GM12864 (cell line): ENCODE results near the gene TNN.

Experiments used
- DNase-seq: peaks from one replicate; pipeline ENCODE4 v3.0.0-alpha.2; 2011; ENCODE audit warnings: low read depth
- H3K4me3 ChIP-seq: 2 replicates; pipeline ENCODE4 v1.5.1; 2011; ENCODE audit warnings: mild to moderate bottlenecking, low read depth, low read length, control low read depth
- TF ChIP-seq, protein P1 (sequence below): IDR thresholded peaks from 2 replicates; pipeline ENCODE4 v1.5.1; 2011; ENCODE audit warnings: low read depth, mild to moderate bottlenecking, moderate library complexity, low read length, control low read depth, inconsistent platforms; ENCODE audit errors: missing control alignments

Gene TNN

GRCh38 chr1:175071276-175071943 lies 3.8 kb downstream of the TNN start:
- TF ChIP-seq, protein P1, sequence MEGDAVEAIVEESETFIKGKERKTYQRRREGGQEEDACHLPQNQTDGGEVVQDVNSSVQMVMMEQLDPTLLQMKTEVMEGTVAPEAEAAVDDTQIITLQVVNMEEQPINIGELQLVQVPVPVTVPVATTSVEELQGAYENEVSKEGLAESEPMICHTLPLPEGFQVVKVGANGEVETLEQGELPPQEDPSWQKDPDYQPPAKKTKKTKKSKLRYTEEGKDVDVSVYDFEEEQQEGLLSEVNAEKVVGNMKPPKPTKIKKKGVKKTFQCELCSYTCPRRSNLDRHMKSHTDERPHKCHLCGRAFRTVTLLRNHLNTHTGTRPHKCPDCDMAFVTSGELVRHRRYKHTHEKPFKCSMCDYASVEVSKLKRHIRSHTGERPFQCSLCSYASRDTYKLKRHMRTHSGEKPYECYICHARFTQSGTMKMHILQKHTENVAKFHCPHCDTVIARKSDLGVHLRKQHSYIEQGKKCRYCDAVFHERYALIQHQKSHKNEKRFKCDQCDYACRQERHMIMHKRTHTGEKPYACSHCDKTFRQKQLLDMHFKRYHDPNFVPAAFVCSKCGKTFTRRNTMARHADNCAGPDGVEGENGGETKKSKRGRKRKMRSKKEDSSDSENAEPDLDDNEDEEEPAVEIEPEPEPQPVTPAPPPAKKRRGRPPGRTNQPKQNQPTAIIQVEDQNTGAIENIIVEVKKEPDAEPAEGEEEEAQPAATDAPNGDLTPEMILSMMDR, result no peak
- DNase-seq, result no peak
- no peak overlapping the region for H3K4me3 ChIP-seq

DNA sequence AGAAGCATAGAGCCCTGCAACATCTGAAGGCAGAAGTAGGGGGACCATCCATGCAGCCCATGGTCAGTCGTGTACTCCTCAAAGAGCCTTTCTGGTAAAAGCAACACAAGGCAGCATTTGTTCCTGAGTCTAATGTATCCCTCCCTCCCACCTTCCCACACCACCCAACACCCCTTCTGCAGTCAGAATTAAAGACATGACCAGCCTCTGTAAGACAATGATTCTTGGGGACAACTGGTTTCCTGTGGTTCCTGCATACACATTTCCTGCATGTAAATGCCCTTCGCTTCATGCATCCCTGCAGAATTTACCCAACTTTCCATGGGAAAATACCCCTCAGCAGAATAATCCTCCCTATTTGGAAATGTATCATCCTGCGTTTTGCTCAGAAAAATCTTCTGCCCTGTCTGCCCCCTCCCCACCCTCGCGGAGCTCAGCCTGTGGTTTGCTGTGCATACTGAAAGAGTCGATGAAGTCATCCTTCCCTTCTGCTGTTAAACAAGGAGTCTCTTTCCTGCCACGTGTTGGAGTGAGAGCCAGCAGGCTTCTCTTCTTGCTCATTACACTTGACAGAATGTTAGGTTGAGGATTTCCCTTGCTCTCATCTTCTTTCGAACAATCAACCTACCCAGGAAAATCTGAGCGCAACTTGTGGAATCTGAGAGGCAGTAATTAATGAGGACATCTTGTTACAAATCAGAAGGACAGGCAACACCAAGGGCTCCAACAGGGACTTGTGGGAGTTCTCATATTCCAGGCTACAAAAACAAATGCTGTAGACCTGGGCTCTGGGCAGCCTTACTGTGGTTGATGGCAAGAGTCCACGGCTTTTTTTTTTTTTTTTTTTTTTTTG lies 4.7 kb downstream of the TNN start:
- TF ChIP-seq, protein P1, result no peak
- H3K4me3 ChIP-seq, result no peak overlapping the region
- DNase-seq, result peak; percentile 10

DNA sequence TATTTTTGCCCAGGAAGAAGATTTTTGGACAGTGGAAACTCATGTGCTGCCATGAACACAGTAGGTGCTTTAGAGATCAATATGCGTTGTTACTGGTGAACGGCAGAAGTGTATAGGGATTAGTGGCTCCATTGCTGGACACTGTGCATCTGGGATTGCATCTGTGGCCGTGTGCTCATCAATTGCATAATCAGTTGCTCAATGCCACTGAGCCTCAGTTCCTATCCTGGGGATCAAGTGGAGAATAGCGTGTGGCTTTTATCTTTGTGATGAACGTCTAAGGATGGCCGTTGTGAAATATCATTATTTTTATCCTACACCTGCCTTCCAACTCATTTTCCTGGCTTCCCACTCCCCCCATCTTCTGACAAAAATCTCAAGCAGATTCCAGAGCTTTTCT lies 5.4 kb downstream of the TNN start:
- no peak for DNase-seq
- TF ChIP-seq, protein P1, result no peak
- H3K4me3 ChIP-seq, result no peak overlapping the region

DNA sequence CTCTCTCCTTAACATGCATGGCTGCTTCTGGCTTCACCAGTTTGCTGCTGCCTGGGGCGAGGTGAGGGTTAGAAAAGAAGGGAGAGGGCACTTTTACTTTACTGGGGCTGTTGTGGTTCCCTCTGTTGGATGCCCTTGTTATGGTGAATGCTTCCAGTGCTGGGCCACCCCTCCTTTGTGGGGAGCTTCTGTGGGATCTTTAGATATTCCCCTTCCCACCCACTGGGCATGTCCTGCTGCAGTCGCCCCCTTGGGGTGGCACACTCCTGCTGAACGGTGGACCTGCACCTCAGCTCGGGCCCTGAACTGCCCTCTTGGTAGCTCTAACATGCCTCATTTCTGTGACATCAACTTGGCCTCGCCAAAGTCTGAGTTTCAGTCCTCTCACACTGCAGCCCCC lies 6.0 kb downstream of the TNN start:
- H3K4me3 ChIP-seq, result no peak overlapping the region
- DNase-seq, result no peak
- TF ChIP-seq, protein P1, result peak; percentile 10

DNA sequence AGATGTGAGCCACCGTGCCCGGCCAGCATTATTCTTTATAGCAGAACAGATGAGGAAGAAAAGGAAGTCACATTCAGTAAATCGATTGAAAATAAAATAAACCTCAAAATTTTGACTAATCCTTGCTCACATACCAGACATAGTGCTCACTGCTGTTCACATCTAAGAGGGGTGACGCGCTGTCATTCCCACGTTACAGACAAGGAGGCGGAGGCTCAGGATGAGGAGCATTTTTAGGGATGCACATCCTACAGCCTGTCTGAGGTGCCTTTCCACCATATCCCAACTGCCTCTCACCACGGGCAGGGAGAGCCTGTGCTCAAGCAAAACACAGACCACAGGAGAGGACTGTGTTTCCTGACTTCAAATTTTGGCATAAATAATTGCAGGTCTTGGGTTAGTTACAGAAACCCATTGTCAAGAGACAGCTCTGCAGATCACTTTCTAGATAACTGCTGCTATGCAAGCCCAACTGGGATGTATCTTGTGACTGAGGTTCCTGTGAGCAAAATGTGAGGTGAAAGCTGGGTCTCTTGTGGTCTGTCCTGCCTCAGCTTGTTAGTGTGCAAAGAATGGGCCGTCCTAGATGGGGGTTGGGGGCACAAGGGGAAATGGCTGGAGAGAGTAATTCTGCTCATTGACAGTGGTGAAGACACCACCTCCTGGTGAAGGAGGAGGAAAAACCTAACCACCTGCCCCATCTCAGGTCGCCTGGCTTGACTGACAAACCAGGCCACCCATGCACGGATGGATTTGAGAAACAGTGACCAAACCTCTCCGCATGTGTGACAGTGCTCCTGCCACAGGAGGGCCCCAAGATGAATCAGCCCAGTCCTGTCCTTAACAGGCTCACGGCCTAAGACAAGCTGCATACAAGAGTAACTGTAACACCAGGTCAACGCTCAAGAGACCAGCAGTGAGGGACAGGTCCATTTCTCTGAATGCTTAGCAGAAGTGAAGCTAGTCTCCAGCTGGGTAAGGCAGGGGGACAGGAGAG lies 8.2 kb downstream of the TNN start:
- DNase-seq, result no peak
- TF ChIP-seq, protein P1, result no peak
- no peak overlapping the region for H3K4me3 ChIP-seq

DNA sequence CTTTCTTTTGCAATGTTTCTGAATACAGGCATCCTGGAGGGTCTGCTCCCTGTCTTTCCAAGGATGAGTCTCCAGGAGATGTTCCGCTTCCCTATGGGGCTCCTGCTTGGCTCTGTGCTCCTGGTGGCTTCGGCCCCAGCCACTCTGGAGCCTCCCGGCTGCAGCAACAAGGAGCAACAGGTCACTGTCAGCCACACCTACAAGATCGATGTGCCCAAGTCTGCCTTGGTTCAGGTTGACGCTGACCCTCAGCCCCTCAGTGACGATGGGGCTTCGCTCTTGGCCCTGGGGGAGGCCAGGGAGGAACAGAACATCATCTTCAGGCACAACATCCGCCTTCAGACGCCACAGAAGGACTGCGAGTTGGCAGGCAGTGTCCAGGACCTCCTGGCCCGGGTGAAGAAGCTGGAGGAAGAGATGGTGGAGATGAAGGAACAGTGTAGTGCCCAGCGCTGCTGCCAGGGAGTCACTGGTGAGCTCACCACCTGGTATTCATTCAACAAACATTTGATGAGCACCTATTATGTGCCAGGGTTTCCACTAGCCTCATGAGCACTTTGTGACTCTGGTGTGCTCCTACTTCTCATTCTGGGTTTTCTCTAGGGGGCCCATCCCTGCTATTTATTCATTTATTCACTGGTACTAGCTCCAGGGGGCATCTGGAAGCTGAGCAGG lies 9.9 kb downstream of the TNN start:
- no peak overlapping the region for H3K4me3 ChIP-seq
- TF ChIP-seq, protein P1, result no peak

More for the DNA sequence above, 9.9 kb downstream of the TNN start:
- DNase-seq, result no peak
